ENCODE data around the gene RSAD2.

The RSAD2 gene

GRCh38 chr2:6845903-6846302 is 31.7 kb upstream of the RSAD2 start:
- H3K4me3 ChIP-seq (ENCODE audit: low read depth, low read length): no peak overlapping the region
- POLR2A ChIA-PET: no interaction called here
- H3K4me1 ChIP-seq (ENCODE audit: control insufficient read depth, insufficient read depth, low read length): no peaks in the 10 kb centered on the region
- H3K9me3 ChIP-seq (ENCODE audit: control insufficient read depth, insufficient read depth, low read depth, low read length): no peaks in the 10 kb centered on the region
- H3K27ac ChIP-seq (ENCODE audit: extremely low read depth, low read depth, low read length): no peak overlapping the region
- TF ChIP-seq EGR2 (tag by site-specific recombination; IDR thresholded peaks at IDR 0.05; ENCODE audit: low read depth) (no peak), BCL11B (tag by site-specific recombination; IDR thresholded peaks at IDR 0.05; ENCODE audit: low read depth) (no peak), REST (tag by site-specific recombination; IDR thresholded peaks at IDR 0.05) (no peak), ZNF596 (tag by site-specific recombination; IDR thresholded peaks at IDR 0.05) (no peak), ZNF549 (tag by site-specific recombination; IDR thresholded peaks at IDR 0.05) (no peak), ZNF660 (tag by site-specific recombination; IDR thresholded peaks at IDR 0.05) (no peak), ZNF792 (tag by site-specific recombination; IDR thresholded peaks at IDR 0.05) (no peak), ZNF561 (tag by site-specific recombination; IDR thresholded peaks at IDR 0.05; ENCODE audit: borderline replicate concordance) (no peak), ZNF621 (tag by site-specific recombination; IDR thresholded peaks at IDR 0.05) (no peak), ZBTB21 (tag by site-specific recombination; IDR thresholded peaks at IDR 0.05) (no peak), ZNF169 (tag by site-specific recombination; IDR thresholded peaks at IDR 0.05) (no peak), KLF16 (tag by site-specific recombination; IDR thresholded peaks at IDR 0.05) (no peak)
- CTCF ChIA-PET: interaction anchor here (0.5 to 2.0 kb wide), 7 partner anchors 71 to 1731 kb away, joined by 3 to 7 read pairs (median 3); no protein-coding TSS in a partner anchor
- H3K36me3 ChIP-seq (ENCODE audit: control insufficient read depth in 2 of 2, insufficient read depth in 1 of 2, low read length in 2 of 2): peaks cover 0 to 4% of the 10 kb centered on the region in 2 experiments; a peak in 1 of 3 replicates

- CTCF ChIA-PET: interaction anchor here (0.5 to 2.0 kb wide), 6 partner anchors 198 to 1731 kb away, joined by 3 to 7 read pairs (median 4); no protein-coding TSS in a partner anchor
- no peak overlapping the region for H3K27ac ChIP-seq (ENCODE audit: extremely low read depth, low read depth, low read length)
- peaks cover 0 to 4% of the 10 kb centered on the region in 2 experiments; a peak in 1 of 3 replicates for H3K36me3 ChIP-seq (ENCODE audit: control insufficient read depth in 2 of 2, insufficient read depth in 1 of 2, low read length in 2 of 2)
- H3K4me1 ChIP-seq (ENCODE audit: control insufficient read depth, insufficient read depth, low read length): no peaks in the 10 kb centered on the region
- POLR2A ChIA-PET: no interaction called here
- H3K9me3 ChIP-seq (ENCODE audit: control insufficient read depth, insufficient read depth, low read depth, low read length): no peaks in the 10 kb centered on the region
- H3K4me3 ChIP-seq (ENCODE audit: low read depth, low read length): no peak overlapping the region
- TF ChIP-seq ZSCAN5A (tag by site-specific recombination; IDR thresholded peaks at IDR 0.05) (no peak), ZNF580 (tag by site-specific recombination; IDR thresholded peaks at IDR 0.05) (no peak), MEIS1 (CRISPR knock-in tag; IDR thresholded peaks at IDR 0.05; ENCODE audit: borderline replicate concordance) (no peak), ZNF677 (tag by site-specific recombination; IDR thresholded peaks at IDR 0.05) (no peak), ZNF341 (tag by site-specific recombination; IDR thresholded peaks at IDR 0.05; ENCODE audit: low read depth) (no peak), ZNF221 (tag by site-specific recombination; IDR thresholded peaks at IDR 0.05; ENCODE audit: borderline replicate concordance) (no peak), ZNF24 (tag by site-specific recombination; IDR thresholded peaks at IDR 0.05) (no peak)
Observed at GRCh38 chr2:6846540-6846939, 31.0 kb upstream of the RSAD2 start.
